Muscle layer of colon (tissue), 2 donors: ENCODE measurements around the gene C6orf62.
"Not testable (repeated sequence)": the region's sequence is repeated elsewhere in the genome, so short reads cannot be mapped to it uniquely, and the experiment has no call there.

Experiments used
- H3K27ac ChIP-seq: one replicate; pipeline ENCODE4 v1.7.0; 2013; ENCODE audit warnings: low read depth, mild to moderate bottlenecking, low read length, moderate library complexity
- H3K27me3 ChIP-seq, 2 donors: one replicate each; pipeline ENCODE4 v1.7.0; 2013; ENCODE audit warnings: low read length in 2 of 2, mild to moderate bottlenecking in 2 of 2; ENCODE audit not compliant: insufficient read depth in 2 of 2, control insufficient read depth in 1 of 2
- H3K36me3 ChIP-seq: one replicate; pipeline ENCODE4 v1.7.0; 2013; ENCODE audit warnings: mild to moderate bottlenecking, low read length; ENCODE audit not compliant: insufficient read depth
- H3K4me1 ChIP-seq: one replicate; pipeline ENCODE4 v1.7.0; 2013; ENCODE audit warnings: mild to moderate bottlenecking, low read length; ENCODE audit not compliant: insufficient read depth
- H3K4me3 ChIP-seq, 2 donors: one replicate each; pipeline ENCODE4 v1.7.0; 2013; ENCODE audit warnings: low read length in 2 of 2, low read depth in 1 of 2, mild to moderate bottlenecking in 1 of 2, moderate library complexity in 1 of 2
- H3K9ac ChIP-seq: one replicate; pipeline ENCODE4 v1.7.0; 2013; ENCODE audit warnings: low read length
- H3K9me3 ChIP-seq: one replicate; pipeline ENCODE4 v1.7.0; 2013; ENCODE audit warnings: mild to moderate bottlenecking, low read length
- donor health status: abdominal sarcoma.
- donor health status: Adenocarcinoma of cecum.

C6orf62 gene

GRCh38 chr6:24692848-24693592 lies 25.9 kb downstream of the C6orf62 start:
- H3K9ac ChIP-seq = no peak overlapping the region
- no peaks in the 10 kb centered on the region for H3K27me3 ChIP-seq
- no peaks in the 10 kb centered on the region for H3K4me1 ChIP-seq
- H3K27ac ChIP-seq = no peak overlapping the region
- no peak overlapping the region for H3K4me3 ChIP-seq
- peaks cover 4% of the 10 kb centered on the region for H3K36me3 ChIP-seq
- no peaks in the 10 kb centered on the region for H3K9me3 ChIP-seq

- no peak overlapping the region for H3K9ac ChIP-seq
- H3K4me1 ChIP-seq = no peaks in the 10 kb centered on the region
- H3K27ac ChIP-seq = no peak overlapping the region
- no peaks in the 10 kb centered on the region for H3K9me3 ChIP-seq
- no peak overlapping the region for H3K4me3 ChIP-seq
- no peaks in the 10 kb centered on the region for H3K36me3 ChIP-seq
- no peaks in the 10 kb centered on the region for H3K27me3 ChIP-seq
Measured at GRCh38 chr6:24692415-24692814, 26.5 kb downstream of the C6orf62 start.

- Histone ChIP-seq H3K36me3 (no peaks in the 10 kb centered on the region), H3K4me1 (no peaks in the 10 kb centered on the region), H3K9ac (no peak overlapping the region), H3K9me3 (no peaks in the 10 kb centered on the region), H3K4me3 (no peak overlapping the region), H3K27me3 (no peaks in the 10 kb centered on the region), H3K27ac (no peak overlapping the region)
Measured at GRCh38 chr6:24692003-24692402, 27.0 kb downstream of the C6orf62 start.

GRCh38 chr6:24691550-24691949 lies 27.4 kb downstream of the C6orf62 start:
- H3K4me1 ChIP-seq = no peaks in the 10 kb centered on the region
- H3K27ac ChIP-seq = no peak overlapping the region
- H3K4me3 ChIP-seq = no peak overlapping the region
- no peak overlapping the region for H3K9ac ChIP-seq
- no peaks in the 10 kb centered on the region for H3K36me3 ChIP-seq
- H3K27me3 ChIP-seq = no peaks in the 10 kb centered on the region
- no peaks in the 10 kb centered on the region for H3K9me3 ChIP-seq

GRCh38 chr6:24690593-24690992 lies 28.4 kb downstream of the C6orf62 start:
- no peaks in the 10 kb centered on the region for H3K36me3 ChIP-seq
- no peaks in the 10 kb centered on the region for H3K27me3 ChIP-seq
- no peak overlapping the region for H3K9ac ChIP-seq
- H3K4me1 ChIP-seq = no peaks in the 10 kb centered on the region
- no peaks in the 10 kb centered on the region for H3K9me3 ChIP-seq
- no peak overlapping the region for H3K27ac ChIP-seq
- no peak overlapping the region for H3K4me3 ChIP-seq

GRCh38 chr6:24689964-24690363 lies 29.0 kb downstream of the C6orf62 start:
- no peaks in the 10 kb centered on the region for H3K36me3 ChIP-seq
- H3K9me3 ChIP-seq = no peaks in the 10 kb centered on the region
- no peaks in the 10 kb centered on the region for H3K27me3 ChIP-seq
- H3K27ac ChIP-seq = no peak overlapping the region
- H3K4me3 ChIP-seq = no peak overlapping the region
- no peak overlapping the region for H3K9ac ChIP-seq
- no peaks in the 10 kb centered on the region for H3K4me1 ChIP-seq

GRCh38 chr6:24686946-24687345 lies 32.0 kb downstream of the C6orf62 start:
- H3K4me1 ChIP-seq = no peaks in the 10 kb centered on the region
- no peaks in the 10 kb centered on the region for H3K27me3 ChIP-seq
- no peaks in the 10 kb centered on the region for H3K9me3 ChIP-seq
- no peak overlapping the region for H3K9ac ChIP-seq
- no peak overlapping the region for H3K27ac ChIP-seq
- no peak overlapping the region for H3K4me3 ChIP-seq
- H3K36me3 ChIP-seq = no peaks in the 10 kb centered on the region

GRCh38 chr6:24686408-24686807 lies 32.5 kb downstream of the C6orf62 start:
- H3K9me3 ChIP-seq = no peaks in the 10 kb centered on the region
- no peaks in the 10 kb centered on the region for H3K27me3 ChIP-seq
- no peak overlapping the region for H3K4me3 ChIP-seq
- H3K36me3 ChIP-seq = no peaks in the 10 kb centered on the region
- H3K9ac ChIP-seq = no peak overlapping the region
- H3K27ac ChIP-seq = no peak overlapping the region
- no peaks in the 10 kb centered on the region for H3K4me1 ChIP-seq

- no peaks in the 10 kb centered on the region for H3K9me3 ChIP-seq
- H3K9ac ChIP-seq = no peak overlapping the region
- H3K27ac ChIP-seq = no peak overlapping the region
- H3K4me3 ChIP-seq = no peak overlapping the region
- H3K27me3 ChIP-seq = no peaks in the 10 kb centered on the region
- H3K36me3 ChIP-seq = no peaks in the 10 kb centered on the region
- H3K4me1 ChIP-seq = no peaks in the 10 kb centered on the region
Measured at GRCh38 chr6:24683297-24684296, 35.4 kb downstream of the C6orf62 start.

GRCh38 chr6:24680582-24680981 lies 38.4 kb downstream of the C6orf62 start:
- H3K4me1 ChIP-seq = no peaks in the 10 kb centered on the region
- no peak overlapping the region for H3K27ac ChIP-seq

GRCh38 chr6:24678792-24679352 lies 40.1 kb downstream of the C6orf62 start:
- not testable (repeated sequence) for H3K9ac ChIP-seq, H3K27ac ChIP-seq, H3K36me3 ChIP-seq

More at GRCh38 chr6:24680582-24680981, 38.4 kb downstream of the C6orf62 start:
- H3K36me3 ChIP-seq = no peaks in the 10 kb centered on the region
- no peaks in the 10 kb centered on the region for H3K27me3 ChIP-seq
- no peaks in the 10 kb centered on the region for H3K9me3 ChIP-seq
- H3K9ac ChIP-seq = no peak overlapping the region
- no peak overlapping the region for H3K4me3 ChIP-seq

More at GRCh38 chr6:24678792-24679352, 40.1 kb downstream of the C6orf62 start:
- H3K27me3 ChIP-seq, H3K4me1 ChIP-seq, H3K4me3 ChIP-seq, H3K9me3 ChIP-seq: not testable (repeated sequence)
